HG03108 (cell line): Measurements from ENCODE around the gene UBE2L5.

ENCODE experiments used
- ATAC-seq: cut with Tn5 transposase; IDR thresholded peaks from one replicate; pipeline ENCODE4 v1.9.1; 2021; ENCODE audit warnings: moderate library complexity; ENCODE audit not compliant: unreplicated experiment

The UBE2L5 gene

DNA sequence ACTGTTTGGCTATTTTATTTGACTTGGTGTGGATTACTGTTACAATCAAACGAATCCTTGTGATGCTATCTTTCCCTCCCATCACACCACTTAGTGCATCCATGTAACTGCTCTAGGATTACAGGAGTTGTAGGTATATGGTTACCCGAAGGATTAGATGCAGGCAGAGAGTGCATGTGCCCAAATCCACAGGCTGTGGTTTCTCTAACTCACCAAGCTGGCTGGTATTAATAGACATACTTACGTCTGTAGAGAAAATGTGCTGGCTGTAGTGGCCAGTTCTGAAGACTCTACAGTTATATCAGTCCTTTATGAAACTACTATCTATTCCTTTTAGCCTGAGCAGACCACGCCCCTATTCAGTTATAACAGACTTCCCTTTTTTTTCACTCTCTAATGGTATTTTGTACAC is 44.6 kb downstream of the UBE2L5 start:
- ATAC-seq: no peak

DNA sequence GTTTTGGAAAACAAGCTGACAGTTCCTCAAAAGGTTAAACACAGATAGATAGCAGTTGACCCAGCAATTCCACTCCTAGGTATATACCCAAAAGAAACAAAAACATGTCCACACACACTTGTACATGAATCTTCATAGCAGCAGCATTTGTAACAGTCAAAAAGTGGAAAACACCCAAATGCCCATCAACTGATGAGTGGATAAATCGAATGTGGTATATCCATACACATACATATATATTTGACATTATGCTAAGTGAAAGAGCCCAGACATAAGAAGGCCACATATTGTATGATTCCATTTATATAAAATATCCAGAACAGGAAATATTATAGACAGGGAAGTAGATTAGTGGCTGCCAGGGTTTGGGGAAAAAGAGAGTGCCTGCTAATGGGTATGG is 51.4 kb downstream of the UBE2L5 start:
- ATAC-seq: no peak

DNA sequence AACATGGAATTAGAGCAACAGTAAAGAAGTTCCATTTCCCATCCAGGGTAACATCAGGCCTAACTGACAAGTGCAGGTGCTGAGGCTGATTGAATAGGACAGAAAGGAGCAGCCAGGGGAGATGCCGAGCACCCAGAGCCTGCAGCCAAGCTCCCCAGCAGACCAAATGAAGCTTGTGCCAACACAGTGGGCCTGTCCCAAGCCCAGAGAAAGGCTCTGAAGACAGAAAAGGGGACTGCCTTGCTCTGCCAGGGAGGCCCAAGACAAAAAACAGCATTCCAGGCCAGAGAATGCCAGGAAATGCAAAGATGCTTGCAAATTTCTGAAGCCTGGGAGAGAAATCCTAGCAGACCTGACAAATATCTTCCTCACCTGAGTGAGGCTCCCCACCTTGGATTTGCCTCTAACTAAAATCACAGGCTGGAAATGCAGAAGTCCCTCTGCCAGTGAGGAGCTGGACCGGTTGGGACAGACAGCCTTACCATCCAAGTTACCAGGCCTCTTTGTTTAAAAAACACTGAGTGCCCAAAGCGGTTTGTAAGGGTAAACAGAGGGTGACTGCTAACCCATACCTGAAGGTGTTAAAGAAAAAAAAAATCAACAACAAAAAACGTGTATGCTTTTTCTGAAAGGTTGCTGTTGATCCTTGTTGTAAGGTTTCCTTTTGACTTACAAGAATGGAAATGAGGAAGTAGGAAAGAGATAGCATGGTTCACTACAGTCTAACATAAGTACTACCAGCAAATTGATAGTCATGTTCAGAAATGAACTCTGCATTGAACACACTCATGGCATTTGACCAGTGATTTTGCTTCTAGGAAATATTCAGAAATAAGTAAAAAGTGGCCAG is 55.3 kb downstream of the UBE2L5 start:
- peak; percentile 94 for ATAC-seq
